WTC11 (cell line): ENCODE results near the gene STAG1.

Source experiments
- CREB1 ChIP-seq: sonication (generic); formaldehyde crosslinking; IDR thresholded peaks from 2 replicates; pipeline ENCODE4 v1.8.0; 2023; ENCODE audit warnings: mild to moderate bottlenecking, missing genetic modification reagents
- CTCF ChIP-seq: fragments of 200-600 bp; IDR thresholded peaks from 2 replicates; pipeline ENCODE4 v1.8.0; 2022; ENCODE audit warnings: antibody characterized with exemption
- GABPB1 ChIP-seq: sonication (generic); formaldehyde crosslinking; IDR thresholded peaks from 2 replicates; pipeline ENCODE4 v1.8.1; 2023; ENCODE audit warnings: mild to moderate bottlenecking, missing genetic modification reagents
- USF1 ChIP-seq: sonication (generic); formaldehyde crosslinking; IDR thresholded peaks from 2 replicates; pipeline ENCODE4 v1.8.0; 2022; ENCODE audit warnings: mild to moderate bottlenecking, missing genetic modification reagents
- USF2 ChIP-seq: sonication (generic); formaldehyde crosslinking; IDR thresholded peaks from 2 replicates; pipeline ENCODE4 v1.8.1; 2023; ENCODE audit warnings: mild to moderate bottlenecking, missing genetic modification reagents, moderate library complexity
- ZNF121 ChIP-seq: sonication (generic); formaldehyde crosslinking; IDR thresholded peaks from 2 replicates; pipeline ENCODE4 v1.8.0; 2023; ENCODE audit warnings: missing genetic modification reagents

GRCh38 chr3:136604961-136605360 lies 147.2 kb downstream of the STAG1 start:
- TF ChIP-seq CTCF: no peak
- TF ChIP-seq ZNF121: no peak
- TF ChIP-seq GABPB1 (CRISPR knock-in tag): no peak
- TF ChIP-seq USF2: no peak
- TF ChIP-seq USF1: no peak
- no peak for TF ChIP-seq CREB1 (CRISPR knock-in tag)
